Activated naive CD4-positive, alpha-beta T cell treated with anti-CD3 and anti-CD28 coated beads, Interleukin-2, amount 50 U/mL, for 72 hours (primary cell): ENCODE data around the gene CHPF. TPM values are rescaled to one million over a fixed set of nuclear protein-coding genes. Genes with fewer than 3 reads are reported as not detected.
A peak's percentile ranks its signal among the peaks of the same experiment; 100 is the strongest.

Experiments used
- ATAC-seq, 2 donors: fragments of 150-1000 bp; cut with Tn5 transposase; 2 replicates each; pipeline ENCODE4 v1.10.0; 2021; ENCODE audit warnings: mild to moderate bottlenecking in 2 of 2, moderate library complexity in 2 of 2
- DNase-seq, 2 donors: peaks; one replicate each; pipeline ENCODE4 v3.0.0; 2021 to 2022; ENCODE audit warnings: low spot score in 2 of 2
- H3K27ac Mint-ChIP-seq, 2 donors: one replicate each; pipeline ENCODE4 v1.8.0; 2022; ENCODE audit warnings: mild to moderate bottlenecking in 2 of 2, mixed read lengths in 2 of 2
- H3K36me3 Mint-ChIP-seq, 2 donors: one replicate each; pipeline ENCODE4 v1.8.0; 2022; ENCODE audit warnings: mixed read lengths in 2 of 2
- H3K9me3 Mint-ChIP-seq, 2 donors: one replicate each; pipeline ENCODE4 v1.8.0; 2022; ENCODE audit warnings: mixed read lengths in 2 of 2
- total RNA-seq, 2 donors: library from RNA; stranded (reverse); gene quantifications; one replicate each; pipeline ENCODE4 v1.2.3, GENCODE V29; 2022

The CHPF gene
- total RNA-seq, 2 donors from 2014 or later, result 13.2 to 16.7 TPM

DNA sequence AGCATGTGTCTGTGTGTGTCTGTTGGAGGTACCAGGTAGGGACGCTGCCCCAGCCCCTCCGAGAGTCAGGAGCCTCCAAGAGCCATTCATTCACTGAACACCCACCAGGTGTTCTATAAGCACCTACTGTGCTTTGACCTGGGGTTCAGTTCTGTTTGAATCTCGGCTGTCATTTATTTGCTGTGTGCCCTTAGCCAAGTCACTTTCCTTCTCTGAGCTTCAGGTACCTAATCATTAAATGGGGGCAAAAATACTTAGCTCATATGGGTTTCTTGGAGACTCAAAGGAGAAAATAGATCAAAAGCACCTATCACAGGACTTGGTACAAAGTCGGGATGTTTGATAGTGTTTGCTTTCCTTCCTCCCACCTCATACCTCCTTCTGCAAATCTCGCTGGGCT lies 16.1 kb downstream of the CHPF start:
- ATAC-seq, result no peak
- Mint-ChIP-seq H3K27ac (no peak overlapping the region), H3K9me3 (no peaks in the 10 kb centered on the region), H3K36me3 (no peaks in the 10 kb centered on the region)
- DNase-seq, result no peak

DNA sequence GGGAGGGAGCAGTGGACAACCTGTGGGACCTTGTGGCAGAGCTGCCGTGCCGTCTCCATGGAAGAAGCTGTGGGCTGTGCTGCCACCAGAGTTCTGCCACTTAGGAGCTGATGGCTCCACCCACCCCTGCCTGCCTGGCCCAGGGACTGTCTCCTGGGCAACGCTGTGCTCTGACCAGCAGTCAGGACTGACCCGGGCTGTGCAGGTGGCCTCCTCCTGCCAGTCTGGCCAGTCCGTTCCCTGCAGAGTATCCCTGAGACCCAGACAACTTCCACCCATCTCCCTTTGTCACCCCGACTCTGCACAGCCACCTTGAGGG lies 16.6 kb downstream of the CHPF start:
- ATAC-seq, result no peak
- no peak for DNase-seq
- Mint-ChIP-seq H3K27ac (no peak overlapping the region), H3K9me3 (no peaks in the 10 kb centered on the region), H3K36me3 (no peaks in the 10 kb centered on the region)

DNA sequence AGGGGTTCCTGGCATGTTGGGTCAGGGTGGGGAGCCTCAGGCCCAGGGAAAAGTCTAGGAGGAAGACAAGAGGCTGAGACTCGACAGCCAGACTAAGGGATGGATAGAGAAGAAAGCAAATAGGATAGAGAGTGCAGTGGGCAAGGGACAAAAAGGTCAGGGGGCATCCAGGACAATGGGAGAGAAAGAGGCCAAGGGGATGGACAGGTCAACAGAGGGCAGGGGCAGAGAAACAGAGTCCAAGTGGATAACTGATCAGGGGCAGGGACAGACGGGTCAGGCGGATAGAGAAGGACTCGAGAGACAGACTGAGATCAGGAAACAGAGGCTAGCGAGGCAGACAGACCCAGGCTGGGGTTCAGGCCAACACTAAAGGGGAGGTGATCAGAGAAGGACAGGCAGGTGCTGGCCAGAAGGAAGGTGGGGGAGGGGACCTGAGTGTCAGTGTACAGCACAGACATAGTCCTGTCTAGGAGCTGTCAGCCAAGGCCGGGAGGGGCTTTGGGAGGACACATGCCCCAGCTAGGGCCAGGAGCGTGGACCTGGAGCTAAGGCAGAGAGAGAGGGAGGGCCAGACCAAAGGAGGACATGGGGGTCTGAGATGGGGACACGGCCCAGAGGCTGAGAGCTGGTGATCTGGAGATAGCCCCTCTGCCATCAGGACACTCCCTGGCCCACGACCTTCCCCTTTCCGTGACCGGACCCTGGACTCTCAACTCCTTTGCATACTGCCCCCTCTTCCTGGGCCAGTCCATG lies 17.1 kb downstream of the CHPF start:
- no peaks in the 10 kb centered on the region for H3K9me3 Mint-ChIP-seq
- ATAC-seq (no peak), DNase-seq (no peak)
- H3K27ac Mint-ChIP-seq, result no peak overlapping the region
- H3K36me3 Mint-ChIP-seq, result no peaks in the 10 kb centered on the region

DNA sequence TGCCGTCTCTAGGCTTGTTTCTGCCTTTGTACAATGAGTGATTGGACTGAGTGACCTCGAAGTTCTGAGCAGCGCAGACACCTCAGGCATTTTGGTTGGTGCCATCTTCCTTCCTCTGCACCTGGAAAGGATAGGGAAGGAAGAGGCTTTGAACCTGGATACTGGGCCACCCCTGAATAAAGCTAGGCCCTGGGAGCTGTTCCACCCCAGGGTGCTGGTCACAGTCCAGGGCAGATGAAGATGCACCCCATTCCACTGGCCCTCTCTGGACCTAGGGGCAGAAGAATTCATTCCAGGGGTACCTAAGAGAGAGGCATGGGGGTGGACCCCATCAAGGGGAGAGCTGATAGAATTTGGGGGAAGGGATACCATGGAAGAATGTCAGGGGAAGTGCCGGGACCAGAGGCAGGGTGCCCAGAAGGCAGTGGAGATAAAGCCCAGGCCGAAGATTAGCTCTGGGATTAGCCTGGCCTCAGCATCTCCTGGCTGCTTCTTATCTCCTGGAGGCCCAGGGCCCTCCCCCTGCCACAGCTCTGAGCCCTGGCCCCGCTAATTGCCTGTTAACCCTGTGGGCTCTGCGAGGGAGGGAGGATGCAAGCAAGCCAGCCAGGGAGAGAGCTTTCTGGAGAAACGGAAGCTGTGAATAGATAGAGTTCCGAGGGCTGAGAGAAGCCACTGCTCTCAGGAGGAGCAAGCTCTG lies 17.9 kb downstream of the CHPF start:
- Mint-ChIP-seq H3K27ac (no peak overlapping the region), H3K36me3 (no peaks in the 10 kb centered on the region), H3K9me3 (no peaks in the 10 kb centered on the region)
- DNase-seq (no peak), ATAC-seq (no peak)

DNA sequence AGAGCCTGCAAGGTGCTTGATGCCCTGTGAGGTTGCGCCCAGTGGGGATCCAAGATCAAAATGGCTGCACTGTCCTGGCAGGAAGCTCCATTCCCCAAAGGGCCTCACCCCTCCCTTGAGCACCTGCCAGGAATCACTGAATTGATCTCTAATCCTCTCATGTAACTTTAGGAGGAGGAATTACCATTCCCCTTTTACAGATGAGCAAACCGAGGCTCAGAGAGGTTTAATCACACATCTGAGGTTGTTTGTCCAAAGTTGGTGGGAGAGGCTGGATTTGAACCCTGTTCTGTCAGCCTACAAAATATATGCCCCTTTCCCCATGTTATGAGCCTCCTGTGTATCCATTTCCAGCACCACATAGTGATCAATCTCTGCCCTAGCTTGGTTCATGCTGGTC lies 18.8 kb downstream of the CHPF start:
- H3K36me3 Mint-ChIP-seq, result no peaks in the 10 kb centered on the region
- no peak overlapping the region for H3K27ac Mint-ChIP-seq
- no peaks in the 10 kb centered on the region for H3K9me3 Mint-ChIP-seq
- ATAC-seq (no peak), DNase-seq (no peak)

DNA sequence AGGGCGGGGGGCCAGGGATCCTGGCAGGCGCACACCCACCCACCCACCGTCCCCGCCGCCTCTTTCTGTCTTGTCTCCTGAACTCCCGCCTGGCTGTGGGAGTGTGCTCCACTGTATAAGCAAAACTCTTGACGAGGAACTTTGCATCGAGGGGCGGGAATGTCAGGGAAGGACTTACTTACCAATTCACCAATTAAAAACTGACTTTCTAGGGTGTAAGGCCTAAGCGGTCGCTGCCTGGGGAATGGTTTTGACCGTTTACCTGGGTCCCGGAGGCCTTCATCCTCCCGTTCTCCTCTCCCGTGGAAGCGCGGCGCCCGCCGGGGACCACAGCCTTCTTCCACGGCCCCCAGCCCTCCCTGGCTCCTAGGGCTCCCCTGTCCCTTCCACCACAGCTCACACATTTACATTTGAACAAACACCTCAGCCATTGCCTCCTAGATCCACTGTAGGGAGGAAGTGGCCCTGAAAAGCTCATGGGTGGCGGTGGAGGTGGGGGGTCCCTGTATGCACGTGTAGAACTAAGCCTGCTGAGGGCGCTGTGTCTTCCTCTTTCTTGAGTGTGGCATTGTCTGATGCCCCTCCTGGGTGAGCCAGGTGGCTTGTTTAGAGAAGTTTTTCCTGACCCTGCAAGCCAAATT lies 20.5 kb downstream of the CHPF start:
- DNase-seq, result no peak
- ATAC-seq, result no peak
- Mint-ChIP-seq H3K27ac (no peak overlapping the region), H3K36me3 (no peaks in the 10 kb centered on the region), H3K9me3 (no peaks in the 10 kb centered on the region)

DNA sequence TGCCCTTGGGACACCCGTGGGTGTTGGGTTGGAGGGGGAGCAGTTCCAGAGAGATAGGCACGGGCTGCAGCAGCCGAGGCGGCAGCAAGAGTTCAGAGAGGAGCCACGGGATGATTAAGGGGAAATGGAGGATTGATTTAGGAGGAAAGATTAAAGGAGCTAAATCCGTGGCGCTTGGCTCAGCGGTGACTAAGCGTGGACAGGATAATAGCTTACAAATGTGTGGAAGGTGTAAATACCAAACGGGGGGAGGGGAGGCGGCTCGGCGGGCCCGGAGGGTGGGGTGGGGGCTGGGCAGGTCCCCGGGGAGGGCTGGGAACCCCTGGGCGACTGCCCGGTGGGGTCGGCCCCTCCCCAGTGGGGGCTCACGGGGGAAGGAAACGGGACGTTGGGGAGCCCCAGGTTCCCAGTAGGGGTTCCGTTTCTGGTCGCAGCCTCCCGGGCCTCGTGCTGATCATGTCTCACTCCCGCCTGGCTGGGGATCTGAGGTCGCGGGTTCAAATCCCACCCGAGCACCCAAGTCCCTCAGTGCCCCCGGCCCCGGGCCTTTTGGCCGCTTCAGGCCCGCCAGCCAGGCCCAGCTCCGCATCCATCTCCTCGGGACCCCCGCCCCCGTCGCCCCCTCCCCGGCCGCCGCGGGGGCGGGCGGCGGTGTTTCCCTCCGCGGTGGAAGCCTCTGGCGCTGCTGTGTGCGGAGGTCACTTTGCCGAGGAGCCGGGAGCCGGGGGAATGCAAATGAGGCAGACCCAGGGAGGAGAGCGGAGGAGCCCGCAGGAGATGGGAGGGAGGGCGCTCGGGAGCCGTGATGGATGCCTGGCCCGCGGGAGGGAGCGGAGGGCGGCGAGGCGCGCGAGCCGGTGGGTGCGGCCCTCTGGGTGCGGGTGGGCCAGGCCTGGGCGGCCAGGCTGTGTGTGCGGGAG lies 21.2 kb downstream of the CHPF start:
- no peak overlapping the region for H3K27ac Mint-ChIP-seq
- DNase-seq, result no peak
- ATAC-seq, result no peak
- H3K36me3 Mint-ChIP-seq, result no peaks in the 10 kb centered on the region
- no peaks in the 10 kb centered on the region for H3K9me3 Mint-ChIP-seq

DNA sequence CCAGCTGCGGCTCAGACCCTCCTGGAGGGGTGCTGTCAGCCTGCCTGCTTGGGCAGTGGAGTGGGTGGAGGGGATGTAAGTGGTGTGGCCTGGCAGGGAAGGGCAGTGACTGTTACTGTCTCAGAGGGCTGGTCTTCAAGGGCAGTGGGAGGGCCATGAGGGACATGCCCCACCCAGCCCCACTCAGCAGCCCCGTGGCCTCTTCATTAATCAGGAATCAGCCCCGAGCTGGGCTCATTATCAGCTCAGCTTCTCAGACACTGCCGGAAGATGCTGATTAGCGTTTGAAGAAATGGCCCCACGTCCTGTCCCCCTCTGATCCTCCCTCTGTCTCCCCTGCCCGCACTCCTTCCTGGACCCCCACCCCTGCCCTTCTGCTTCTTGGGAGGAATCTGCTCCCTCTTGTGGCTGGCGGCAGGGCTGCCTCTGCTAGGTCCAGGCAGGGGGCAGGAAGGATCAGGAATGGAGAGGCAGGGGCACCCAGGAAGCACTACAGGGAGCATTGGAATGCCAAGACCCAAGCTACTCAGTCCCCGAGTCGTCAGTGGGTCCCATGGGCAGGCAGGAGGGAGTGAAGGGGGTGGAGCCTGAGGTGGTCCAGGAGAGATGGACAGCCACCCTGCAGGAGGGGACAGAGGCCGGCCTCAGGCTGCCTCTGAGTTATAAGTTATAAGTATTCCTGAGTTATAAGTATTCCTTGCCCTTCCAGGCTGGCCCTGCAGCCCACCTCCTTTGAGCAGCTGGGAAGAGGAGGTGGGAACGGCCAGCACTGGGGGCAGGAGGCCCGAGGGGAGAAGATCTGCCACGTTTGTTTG lies 22.3 kb downstream of the CHPF start:
- Mint-ChIP-seq H3K27ac (peak overlapping the region in 1 of 2 donors; percentile 9), H3K36me3 (no peaks in the 10 kb centered on the region), H3K9me3 (no peaks in the 10 kb centered on the region)
- DNase-seq (no peak), ATAC-seq (peak; percentile 18 to 41)

DNA sequence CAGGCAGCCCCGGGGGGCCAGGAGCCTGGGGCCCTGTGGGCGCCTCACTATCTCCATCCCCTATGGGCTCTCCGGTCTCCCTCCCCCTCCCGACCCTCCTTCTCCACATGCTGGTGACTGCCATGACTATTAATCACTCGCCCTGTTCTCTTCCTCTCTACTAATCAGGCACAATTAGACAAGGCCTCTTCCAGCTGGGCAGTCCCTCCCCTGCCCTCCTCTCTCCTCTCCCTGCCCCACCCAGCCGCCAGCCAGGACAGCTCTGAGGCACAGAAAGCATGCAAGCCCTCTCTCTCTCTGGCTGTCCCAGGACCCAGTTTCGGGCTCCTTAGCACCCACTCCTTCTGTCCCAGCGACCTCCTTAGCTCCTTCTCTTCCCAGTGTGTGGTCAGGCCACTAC lies 23.5 kb downstream of the CHPF start:
- Mint-ChIP-seq H3K36me3 (no peaks in the 10 kb centered on the region), H3K27ac (no peak overlapping the region)

DNA sequence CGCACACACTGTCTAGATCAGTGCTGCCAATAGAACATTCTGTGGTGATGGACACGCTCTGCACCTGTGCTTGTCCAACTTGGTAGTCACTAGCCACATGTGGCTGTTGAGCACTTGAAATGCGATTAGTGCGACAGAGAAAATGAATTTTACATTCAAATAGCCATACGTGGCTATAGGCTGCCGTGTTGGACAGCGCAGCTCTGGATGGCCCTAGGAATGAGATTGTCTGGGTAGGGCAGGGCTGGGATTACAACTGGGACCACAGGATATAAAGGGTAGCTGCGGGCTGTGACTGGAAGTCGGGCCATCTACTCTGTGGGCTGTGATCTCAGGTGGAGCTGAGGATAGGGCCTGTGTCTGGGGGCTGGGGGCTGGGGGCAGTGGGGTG lies 24.1 kb downstream of the CHPF start:
- no peaks in the 10 kb centered on the region for H3K36me3 Mint-ChIP-seq
- H3K9me3 Mint-ChIP-seq, result no peaks in the 10 kb centered on the region
- DNase-seq, result no peak
- no peak for ATAC-seq
- no peak overlapping the region for H3K27ac Mint-ChIP-seq

More for the DNA sequence above, 23.5 kb downstream of the CHPF start:
- DNase-seq (no peak), ATAC-seq (no peak)
- no peaks in the 10 kb centered on the region for H3K9me3 Mint-ChIP-seq

DNA sequence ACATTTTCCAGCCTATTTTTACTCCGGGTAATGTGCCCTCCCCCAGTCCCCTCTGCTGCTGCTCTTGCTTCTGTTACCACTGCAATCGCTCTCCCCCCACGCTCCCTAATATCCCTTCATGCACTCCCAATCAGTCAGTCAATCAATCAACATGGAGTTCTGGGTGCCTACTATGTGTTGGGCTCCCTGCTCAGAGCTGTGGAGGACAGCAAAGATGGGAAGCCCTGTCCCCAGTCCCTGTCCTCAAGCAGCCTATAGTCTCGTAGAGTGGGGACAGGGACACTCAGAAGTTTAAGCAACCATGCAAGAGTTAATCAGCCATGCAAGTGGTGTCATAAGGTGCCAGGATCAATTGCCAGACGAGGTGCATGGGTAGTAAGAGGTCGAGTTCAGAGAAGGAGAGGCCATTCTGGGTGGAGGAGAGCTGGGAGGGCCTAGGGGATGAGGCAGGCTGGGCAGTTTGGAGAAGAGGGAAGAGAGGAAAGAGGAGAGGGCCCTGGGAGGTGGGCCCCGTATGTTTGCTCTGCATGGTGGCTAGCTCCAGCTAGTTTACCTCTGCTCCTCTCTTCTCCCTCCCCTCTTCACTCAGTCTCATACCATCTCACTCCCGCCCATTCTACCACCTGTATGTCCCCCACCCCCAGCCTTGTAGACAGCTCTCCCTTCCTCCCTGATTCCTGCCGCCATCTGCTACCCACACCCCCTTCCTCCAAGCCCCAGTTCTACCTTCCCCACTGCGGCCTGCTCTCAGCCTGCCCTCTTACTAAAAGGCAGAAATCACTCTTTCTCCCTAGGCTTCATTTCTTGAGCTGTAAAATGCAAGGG lies 25.4 kb downstream of the CHPF start:
- no peak for DNase-seq
- no peak overlapping the region for H3K27ac Mint-ChIP-seq
- no peaks in the 10 kb centered on the region for H3K9me3 Mint-ChIP-seq
- no peak for ATAC-seq
- H3K36me3 Mint-ChIP-seq, result no peaks in the 10 kb centered on the region

DNA sequence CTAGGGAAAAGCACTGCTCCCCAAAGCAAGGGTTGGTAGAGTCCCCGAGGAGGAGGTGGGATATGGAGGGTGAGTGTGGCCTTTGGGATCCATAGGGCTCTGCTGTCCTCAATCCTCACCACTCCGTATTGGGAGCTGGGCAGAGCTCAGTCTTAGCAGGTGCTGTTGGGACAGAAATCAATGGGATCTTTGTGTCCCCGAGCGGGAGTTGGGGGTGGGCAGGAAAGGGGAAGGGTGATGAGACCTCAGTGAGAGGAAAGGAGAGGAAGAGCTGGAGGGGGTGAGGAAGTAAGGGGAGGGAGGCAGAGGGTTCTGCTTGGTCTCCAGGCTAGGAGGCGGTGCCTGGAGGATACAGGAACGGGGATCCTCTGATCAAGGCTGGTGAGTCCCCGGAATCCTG lies 26.7 kb downstream of the CHPF start:
- H3K36me3 Mint-ChIP-seq, result no peaks in the 10 kb centered on the region
- H3K9me3 Mint-ChIP-seq, result no peaks in the 10 kb centered on the region
- no peak overlapping the region for H3K27ac Mint-ChIP-seq
- no peak for DNase-seq
- ATAC-seq, result no peak

DNA sequence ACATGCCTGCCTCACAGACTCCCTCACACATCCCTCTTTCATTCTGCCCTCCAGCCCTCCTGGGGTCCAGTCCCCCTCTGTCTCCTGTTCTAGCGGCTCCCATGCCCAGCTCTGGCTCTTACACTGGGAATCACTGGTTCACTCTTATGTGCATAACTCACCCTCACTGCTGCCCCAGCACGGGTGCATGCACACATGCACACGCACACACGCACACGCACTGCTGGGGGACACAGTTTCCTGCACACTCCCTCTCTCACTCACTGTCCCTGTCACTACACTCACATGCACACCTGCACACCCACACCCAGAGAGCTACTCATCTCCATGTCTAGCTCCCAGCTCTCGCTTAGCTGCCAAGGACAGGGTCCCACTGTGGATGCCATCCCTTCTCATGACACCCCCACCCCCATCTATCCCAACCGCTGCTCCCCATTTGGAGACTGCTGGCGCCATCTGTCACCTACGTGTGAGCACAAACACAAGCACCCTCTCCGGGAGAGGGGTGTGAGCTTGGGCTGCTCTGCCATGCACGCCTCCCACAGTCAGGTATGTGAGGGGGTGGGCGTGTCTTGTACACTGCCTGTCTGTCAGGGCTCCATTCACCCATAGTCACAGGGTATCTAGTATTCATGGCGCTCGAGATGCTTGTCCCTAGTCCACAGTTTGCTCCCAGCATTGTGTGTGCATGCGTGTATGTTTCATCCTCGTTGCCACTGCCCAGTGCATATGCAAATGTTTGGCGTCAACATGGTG lies 27.6 kb downstream of the CHPF start:
- Mint-ChIP-seq H3K27ac (no peak overlapping the region), H3K9me3 (no peaks in the 10 kb centered on the region), H3K36me3 (no peaks in the 10 kb centered on the region)
- DNase-seq, result no peak
- no peak for ATAC-seq

DNA sequence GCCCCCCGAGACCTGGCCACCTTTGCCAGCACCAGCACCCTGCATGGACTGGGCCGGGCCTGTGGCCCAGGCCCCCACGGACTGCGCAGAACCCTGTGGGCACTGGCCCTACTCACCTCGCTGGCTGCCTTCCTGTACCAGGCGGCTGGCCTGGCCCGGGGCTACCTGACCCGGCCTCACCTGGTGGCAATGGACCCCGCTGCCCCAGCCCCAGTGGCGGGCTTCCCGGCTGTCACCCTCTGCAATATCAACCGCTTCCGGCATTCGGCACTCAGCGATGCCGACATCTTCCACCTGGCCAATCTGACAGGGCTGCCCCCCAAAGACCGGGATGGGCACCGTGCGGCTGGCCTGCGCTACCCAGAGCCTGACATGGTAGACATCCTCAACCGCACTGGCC lies 28.8 kb downstream of the CHPF start:
- DNase-seq (no peak), ATAC-seq (no peak)
- Mint-ChIP-seq H3K27ac (no peak overlapping the region), H3K9me3 (no peaks in the 10 kb centered on the region), H3K36me3 (no peaks in the 10 kb centered on the region)

DNA sequence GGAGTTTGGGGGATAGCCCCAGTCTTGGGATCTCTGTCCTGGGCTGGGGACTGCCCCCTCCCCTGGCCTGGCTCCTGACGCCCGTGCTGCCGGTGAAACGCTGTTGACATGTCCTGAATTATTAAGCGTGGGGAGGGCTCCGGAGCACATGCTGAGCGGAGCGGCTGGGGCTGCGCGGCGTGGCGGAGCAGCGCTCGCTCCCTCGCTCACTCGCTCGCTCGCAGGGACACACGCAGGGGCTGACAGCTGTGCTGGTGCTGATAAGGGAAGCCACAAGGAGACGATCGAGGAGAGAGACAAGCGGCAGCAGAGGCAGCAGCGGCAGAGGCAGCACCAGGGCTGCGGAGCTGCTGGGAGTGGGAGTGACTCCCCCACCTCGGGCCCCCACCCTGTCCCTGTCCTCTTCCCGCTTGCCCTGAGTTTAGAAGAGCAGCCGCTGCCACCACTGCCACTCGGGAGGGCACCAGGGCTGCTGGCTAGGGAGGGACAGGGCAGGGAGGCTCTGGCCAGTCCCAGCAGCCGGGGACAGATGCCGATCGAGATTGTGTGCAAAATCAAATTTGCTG lies 29.3 kb downstream of the CHPF start, which contains the start of gene ASIC4:
TSS of gene ASIC4 (plus strand) at position 287 of the 566 bp plus-strand sequence. CDS start at position 530, 243 bp downstream.
- ATAC-seq (no peak), DNase-seq (no peak)
- H3K9me3 Mint-ChIP-seq, result no peaks in the 10 kb centered on the region
- H3K27ac Mint-ChIP-seq, result peak within 1 kb of the TSS in 1 of 2 donors; percentile 69
- no peaks in the 10 kb centered on the region for H3K36me3 Mint-ChIP-seq
